IMR-90 (cell line): Measurements from ENCODE around the gene TMEM25. TPM values are rescaled to one million over a fixed set of nuclear protein-coding genes. Genes with fewer than 3 reads are reported as not detected.

Experiments
- ATAC-seq: fragments of 200-7000 bp; cut with Tn5 transposase; 2 replicates; pipeline ENCODE4 v1.9.1; 2020; ENCODE audit warnings: low read depth, mild to moderate bottlenecking, moderate library complexity
- BruUV-seq: library from RNA; stranded (reverse); fragments of 400-500 nt; replicated peaks from 2 replicates; lab custom pipeline; 2021; lab: Mats Ljungman, UMichigan
- CTCF ChIA-PET: fragments of 300-600 bp; formaldehyde crosslinking; extraction: SDS; loops from one replicate; lab custom pipeline; 2021; ENCODE audit warnings: antibody characterized with exemption; lab: Yijun Ruan, JAX
- POLR2A ChIA-PET: fragments of 300-600 bp; sonication (Branson Sonifier 250); formaldehyde crosslinking; loops from one replicate; lab custom pipeline; 2022; ENCODE audit warnings: antibody characterized with exemption; ENCODE audit not compliant: unreplicated experiment; lab: Charles Lee
- DNase-seq: peaks from one replicate; pipeline ENCODE4 v3.0.0; 2013
- H2AFZ ChIP-seq: replicated peaks from 2 replicates; pipeline ENCODE3; 2013; ENCODE audit warnings: low read length, mild to moderate bottlenecking; ENCODE audit not compliant: poor library complexity
- H2AK5ac ChIP-seq: 2 replicates; pipeline ENCODE4 v1.6.1; 2013; ENCODE audit warnings: low read depth, low read length, inconsistent platforms
- H2AK9ac ChIP-seq: replicated peaks from 2 replicates; pipeline ENCODE3; 2013; ENCODE audit warnings: mild to moderate bottlenecking, low read depth, low read length, moderate library complexity; ENCODE audit not compliant: poor library complexity
- H2BK120ac ChIP-seq: 2 replicates; pipeline ENCODE4 v1.6.1; 2013; ENCODE audit warnings: low read depth, low read length, inconsistent platforms
- H2BK15ac ChIP-seq: 3 replicates; pipeline ENCODE4 v1.6.1; 2013; ENCODE audit warnings: low read depth, low read length, inconsistent platforms
- H2BK20ac ChIP-seq: 2 replicates; pipeline ENCODE4 v1.6.1; 2013; ENCODE audit warnings: low read depth, mild to moderate bottlenecking, inconsistent platforms, low read length, moderate library complexity
- H2BK5ac ChIP-seq: 2 replicates; pipeline ENCODE4 v1.6.1; 2013; ENCODE audit warnings: mild to moderate bottlenecking, low read depth, low read length, inconsistent platforms; ENCODE audit not compliant: poor library complexity, severe bottlenecking
- H3K14ac ChIP-seq: replicated peaks from 2 replicates; pipeline ENCODE4 v1.6.1; 2013; ENCODE audit warnings: low read depth, low read length, inconsistent platforms
- H3K18ac ChIP-seq: 2 replicates; pipeline ENCODE4 v1.6.1; 2013; ENCODE audit warnings: low read depth, low read length, control low read depth
- H3K23ac ChIP-seq: 2 replicates; pipeline ENCODE4 v1.6.1; 2013; ENCODE audit warnings: low read depth, low read length, inconsistent platforms
- H3K27ac ChIP-seq: 2 replicates; pipeline ENCODE4 v1.5.1; 2013; ENCODE audit warnings: mild to moderate bottlenecking, control low read depth, low read length; ENCODE audit not compliant: insufficient read depth
- H3K27me3 ChIP-seq: 2 replicates; pipeline ENCODE4 v1.6.1; 2013; ENCODE audit warnings: low read length; ENCODE audit not compliant: control insufficient read depth, insufficient read depth
- H3K36me3 ChIP-seq: 2 replicates; pipeline ENCODE4 v1.6.1; 2013; ENCODE audit warnings: low read length, mixed read lengths; ENCODE audit not compliant: control insufficient read depth, insufficient read depth
- H3K4ac ChIP-seq: 2 replicates; pipeline ENCODE4 v1.6.1; 2013; ENCODE audit warnings: low read depth, low read length, inconsistent platforms
- H3K4me1 ChIP-seq: 2 replicates; pipeline ENCODE4 v1.6.1; 2013; ENCODE audit warnings: low read length, mixed read lengths; ENCODE audit not compliant: control insufficient read depth, insufficient read depth
- H3K4me2 ChIP-seq: 2 replicates; pipeline ENCODE4 v1.6.1; 2013; ENCODE audit warnings: low read depth, mild to moderate bottlenecking, control low read depth, low read length, moderate library complexity
- H3K4me3 ChIP-seq: 2 replicates; pipeline ENCODE4 v1.5.1; 2013; ENCODE audit warnings: low read depth, mild to moderate bottlenecking, control low read depth, low read length, moderate library complexity; ENCODE audit not compliant: insufficient read depth
- H3K56ac ChIP-seq: 2 replicates; pipeline ENCODE4 v1.6.1; 2013; ENCODE audit warnings: low read length, inconsistent platforms; ENCODE audit not compliant: insufficient read depth; ENCODE audit errors: extremely low read depth
- H3K79me1 ChIP-seq, 2 experiments: 2 replicates each; pipeline ENCODE4 v1.6.1; 2013; ENCODE audit warnings: low read length in 2 of 2, inconsistent platforms in 1 of 2, low read depth in 1 of 2
- H3K9ac ChIP-seq: 2 replicates; pipeline ENCODE4 v1.6.1; 2013; ENCODE audit warnings: low read depth, low read length, control low read depth
- H3K9me1 ChIP-seq: 2 replicates; pipeline ENCODE4 v1.6.1; 2013; ENCODE audit warnings: low read length, inconsistent platforms; ENCODE audit not compliant: insufficient read depth
- H3K9me3 ChIP-seq: 2 replicates; pipeline ENCODE4 v1.6.1; 2013; ENCODE audit warnings: low read length; ENCODE audit not compliant: control insufficient read depth, insufficient read depth
- H4K20me1 ChIP-seq: 2 replicates; pipeline ENCODE4 v1.6.1; 2013; ENCODE audit warnings: low read length, inconsistent platforms; ENCODE audit not compliant: insufficient read depth
- H4K5ac ChIP-seq: 2 replicates; pipeline ENCODE4 v1.6.1; 2013; ENCODE audit warnings: mild to moderate bottlenecking, low read depth, low read length, control low read depth
- H4K8ac ChIP-seq, 2 experiments: 2 replicates each; pipeline ENCODE4 v1.6.1; 2013; ENCODE audit warnings: low read depth in 2 of 2, low read length in 2 of 2, control low read depth in 1 of 2, inconsistent platforms in 1 of 2
- H4K91ac ChIP-seq: 2 replicates; pipeline ENCODE4 v1.6.1; 2013; ENCODE audit warnings: low read depth, low read length, inconsistent platforms; ENCODE audit not compliant: insufficient read depth
- WGBS, 2 experiments: methylation state at CpG; one replicate each; pipeline versions ENCODE4 v1.1.5 to v1.1.7; 2013; ENCODE audit warnings: missing lambda C conversion rate in 2 of 2; ENCODE audit not compliant: insufficient read length in 1 of 2; ENCODE audit errors: extremely low coverage in 2 of 2; 5-methylcytosine and 5-hydroxymethylcytosine counted together
- dilution Hi-C: fragments of 300-500 bp; cut with HindIII; formaldehyde crosslinking; loops from one replicate; pipeline ENCODE4 v1.14.3; 2018; ENCODE audit warnings: low sequenced_read_pairs; ENCODE audit not compliant: unreplicated experiment
- in situ Hi-C: fragments of 300-500 bp; cut with MboI; formaldehyde crosslinking; loops from 3 replicates; pipeline ENCODE4 v1.14.3; 2019; ENCODE audit warnings: low sequenced_read_pairs, inconsistent platforms, mixed read lengths
- intact Hi-C: fragments of 100-400 bp; cut with micrococcal nuclease; formaldehyde crosslinking; loops from 2 replicates; pipeline ENCODE4 v1.10.0; 2022
- polyA plus RNA-seq, 3 experiments: library from polyadenylated mRNA; depleted of rRNA; stranded (reverse); fragments of >200 nt; gene quantifications; 2 replicates each; pipeline ENCODE4 v1.2.3, GENCODE V29; 2012; ENCODE audit warnings: low replicate concordance in 1 of 3
- total RNA-seq: library from RNA; depleted of rRNA; stranded (reverse); fragments of >200 nt; gene quantifications from 2 replicates; pipeline ENCODE4 v1.2.3, GENCODE V29; 2012
- TF ChIP-seq, protein P1 (sequence below): fragments of 150-350 bp; IDR thresholded peaks from 2 replicates; pipeline ENCODE4 v1.6.1; 2017; ENCODE audit warnings: mild to moderate bottlenecking, antibody characterized with exemption, low read length, low read depth

The TMEM25 gene
- total and polyA plus RNA-seq, 2 of the 4 experiments (the other 2 are of a cell fraction), result 14.0 to 37.1 TPM

DNA sequence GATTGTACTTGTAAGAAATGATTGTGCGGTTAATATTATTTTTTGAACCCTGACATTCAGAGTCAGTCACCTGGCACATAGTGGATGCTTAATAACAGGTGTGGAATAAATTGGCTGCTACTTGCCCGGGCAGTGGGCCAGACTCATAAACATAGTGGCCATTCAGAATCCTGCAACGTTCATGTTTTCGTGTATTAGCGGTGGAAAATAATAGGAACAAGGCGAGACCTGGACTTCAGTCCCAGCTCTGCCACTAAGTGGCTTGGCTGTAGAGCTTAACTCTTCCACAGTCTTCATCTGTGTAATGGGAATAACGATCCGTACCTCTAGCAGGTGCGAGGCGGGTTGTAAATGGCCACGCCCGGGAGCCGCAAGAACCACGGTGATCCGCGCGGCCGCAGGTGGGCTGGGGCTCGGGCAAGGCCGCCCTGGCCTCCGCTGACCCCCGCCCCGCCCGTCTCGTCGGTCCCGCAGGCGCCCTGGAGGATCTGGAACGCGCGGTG is 761 bp upstream of the TMEM25 start:
- peak overlapping the region; percentile 38; the same call in 1 of the 2 replicates for H3K56ac ChIP-seq
- POLR2A ChIA-PET, result no interaction called here
- no peak overlapping the region for H3K18ac ChIP-seq
- peak overlapping the region; percentile 19 for H2BK5ac ChIP-seq
- no peaks in the 10 kb centered on the region for H3K9me1 ChIP-seq
- peak overlapping the region; percentile 72 for H3K4me2 ChIP-seq
- H3K4me1 ChIP-seq, result peaks cover 2% of the 10 kb centered on the region; the same call in 1 of the 2 replicates
- H3K27me3 ChIP-seq, result no peaks in the 10 kb centered on the region
- H3K4ac ChIP-seq, result peak overlapping the region; percentile 81
- 0 out of 2 replicates have a peak overlapping the region, but pooled peaks have one; percentile 21 for H2BK120ac ChIP-seq
- H3K23ac ChIP-seq, result peak overlapping the region; percentile 92
- dilution Hi-C loops, result no loop called here
- TF ChIP-seq, protein P1, sequence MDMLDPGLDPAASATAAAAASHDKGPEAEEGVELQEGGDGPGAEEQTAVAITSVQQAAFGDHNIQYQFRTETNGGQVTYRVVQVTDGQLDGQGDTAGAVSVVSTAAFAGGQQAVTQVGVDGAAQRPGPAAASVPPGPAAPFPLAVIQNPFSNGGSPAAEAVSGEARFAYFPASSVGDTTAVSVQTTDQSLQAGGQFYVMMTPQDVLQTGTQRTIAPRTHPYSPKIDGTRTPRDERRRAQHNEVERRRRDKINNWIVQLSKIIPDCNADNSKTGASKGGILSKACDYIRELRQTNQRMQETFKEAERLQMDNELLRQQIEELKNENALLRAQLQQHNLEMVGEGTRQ, result no peak
- 1% methylated on average over 22 of the region's 31 CpGs; no CpG with 5 or more reads in 1 of the 2 experiments for WGBS, 2 experiments
- peak overlapping the region; percentile 6; the same call in 1 of the 2 replicates for H4K5ac ChIP-seq
- peak overlapping the region; percentile 86 for H2AK9ac ChIP-seq
- no TSS peak for BruUV-seq
- H3K36me3 ChIP-seq, result peaks cover 4% of the 10 kb centered on the region
- no peaks in the 10 kb centered on the region for H4K20me1 ChIP-seq
- H4K91ac ChIP-seq, result peak overlapping the region; percentile 11; the same call in 1 of the 2 replicates
- intact Hi-C loops, result loop anchor here (2.0 kb wide), 1 partner anchor 37 kb away; no protein-coding TSS in a partner anchor
- CTCF ChIA-PET, result no interaction called here
- peak overlapping the region; percentile 92 for H3K4me3 ChIP-seq
- H2AK5ac ChIP-seq, result no peak overlapping the region
- H3K79me1 ChIP-seq, result peaks cover 0 to 24% of the 10 kb centered on the region in 2 experiments; a peak in 3 of 4 replicates
- H2BK15ac ChIP-seq, result no peak overlapping the region
- H3K9me3 ChIP-seq, result no peaks in the 10 kb centered on the region
- no peak overlapping the region for H2BK20ac ChIP-seq
- H3K9ac ChIP-seq, result peak overlapping the region; percentile 57
- peak overlapping the region; percentile 7; the same call in 1 of the 2 replicates for H3K27ac ChIP-seq
- ATAC-seq, result no peak; the same call in 1 of the 2 replicates
- peak overlapping the region; percentile 8 to 79; a peak in 2 of 4 replicates for H4K8ac ChIP-seq
- DNase-seq, result peak; percentile 5
- H2AFZ ChIP-seq, result peak overlapping the region; percentile 98
- in situ Hi-C loops, result no loop called here
- peak overlapping the region; percentile 62; the same call in 1 of the 2 replicates for H3K14ac ChIP-seq
